ENCODE results near the gene DPH6.

DPH6 gene

GRCh38 chr15:35440265-35440664 is 105.7 kb downstream of the DPH6 start:
- Histone ChIP-seq H2BK12ac (ENCODE audit: low read length in 2 of 2) (no peak overlapping the region), H4K91ac (ENCODE audit: low read length) (no peak overlapping the region), H3K36me3 (ENCODE audit: control insufficient read depth in 1 of 2, insufficient read depth in 2 of 2, low read depth in 1 of 2, low read length in 2 of 2) (no peaks in the 10 kb centered on the region), H3K4me1 (ENCODE audit: control insufficient read depth, insufficient read depth, low read depth, low read length) (no peaks in the 10 kb centered on the region), H3K9ac (ENCODE audit: low read length) (no peak overlapping the region), H2BK120ac (ENCODE audit: low read depth, low read length) (no peak overlapping the region), H3K4me2 (ENCODE audit: low read length, poor library complexity, severe bottlenecking) (no peak overlapping the region), H3K79me1 (replicated peaks; ENCODE audit: low read length, poor library complexity, severe bottlenecking) (peaks cover 1% of the 10 kb centered on the region), H3K27ac (ENCODE audit: low read length, poor library complexity, severe bottlenecking) (no peak overlapping the region), H2BK5ac (ENCODE audit: low read depth, low read length, poor library complexity, severe bottlenecking) (no peak overlapping the region), H3K4ac (ENCODE audit: low read depth in 1 of 2, low read length in 2 of 2) (peak overlapping the region in 1 of 2 experiments; percentile 41), H3K9me3 (ENCODE audit: control insufficient read depth, low read length) (no peaks in the 10 kb centered on the region), H3K23ac (ENCODE audit: low read length in 2 of 2) (no peak overlapping the region), H3K4me3 (ENCODE audit: insufficient read depth in 1 of 2, low read depth in 1 of 2, low read length in 2 of 2) (no peak overlapping the region), H3K18ac (ENCODE audit: low read depth in 1 of 2, low read length in 2 of 2) (peak overlapping the region; percentile 55 to 57), H3K27me3 (ENCODE audit: control insufficient read depth in 1 of 2, insufficient read depth in 1 of 2, low read length in 2 of 2) (no peaks in the 10 kb centered on the region), H3K14ac (ENCODE audit: low read length in 2 of 2) (no peak overlapping the region), H2AFZ (ENCODE audit: low read depth, low read length) (no peak overlapping the region), H4K8ac (ENCODE audit: low read length) (no peak overlapping the region), H2BK15ac (ENCODE audit: low read depth, poor library complexity, severe bottlenecking) (no peak overlapping the region), H2AK5ac (ENCODE audit: low read length, severe bottlenecking) (no peak overlapping the region)
- 93% methylated on average over 3 of the region's 3 CpGs for WGBS
- no peak for DNase-seq

- no peak overlapping the region for H2BK120ac ChIP-seq (ENCODE audit: low read depth, low read length)
- peak overlapping the region; percentile 56 for H3K9ac ChIP-seq (ENCODE audit: low read length)
- H3K4ac ChIP-seq (ENCODE audit: low read depth in 1 of 2, low read length in 2 of 2): no peak overlapping the region
- no peaks in the 10 kb centered on the region for H3K27me3 ChIP-seq (ENCODE audit: control insufficient read depth in 1 of 2, insufficient read depth in 1 of 2, low read length in 2 of 2)
- H4K8ac ChIP-seq (ENCODE audit: low read length): no peak overlapping the region
- H3K4me3 ChIP-seq (ENCODE audit: insufficient read depth in 1 of 2, low read depth in 1 of 2, low read length in 2 of 2): no peak overlapping the region
- no peak overlapping the region for H2BK12ac ChIP-seq (ENCODE audit: low read length in 2 of 2)
- no peak overlapping the region for H3K23ac ChIP-seq (ENCODE audit: low read length in 2 of 2)
- H2BK15ac ChIP-seq (ENCODE audit: low read depth, poor library complexity, severe bottlenecking): no peak overlapping the region
- no peaks in the 10 kb centered on the region for H3K36me3 ChIP-seq (ENCODE audit: control insufficient read depth in 1 of 2, insufficient read depth in 2 of 2, low read depth in 1 of 2, low read length in 2 of 2)
- no peak overlapping the region for H2BK5ac ChIP-seq (ENCODE audit: low read depth, low read length, poor library complexity, severe bottlenecking)
- no peak overlapping the region for H3K14ac ChIP-seq (ENCODE audit: low read length in 2 of 2)
- peaks cover 2% of the 10 kb centered on the region for H3K79me1 ChIP-seq (replicated peaks; ENCODE audit: low read length, poor library complexity, severe bottlenecking)
- H2AK5ac ChIP-seq (ENCODE audit: low read length, severe bottlenecking): no peak overlapping the region
- H3K9me3 ChIP-seq (ENCODE audit: control insufficient read depth, low read length): no peaks in the 10 kb centered on the region
- 65% methylated on average over 2 of the region's 2 CpGs for WGBS
- no peak overlapping the region for H4K91ac ChIP-seq (ENCODE audit: low read length)
- no peaks in the 10 kb centered on the region for H3K4me1 ChIP-seq (ENCODE audit: control insufficient read depth, insufficient read depth, low read depth, low read length)
- H3K27ac ChIP-seq (ENCODE audit: low read length, poor library complexity, severe bottlenecking): peak overlapping the region; percentile 54
- H3K4me2 ChIP-seq (ENCODE audit: low read length, poor library complexity, severe bottlenecking): no peak overlapping the region
- no peak overlapping the region for H3K18ac ChIP-seq (ENCODE audit: low read depth in 1 of 2, low read length in 2 of 2)
- DNase-seq: peak; percentile 70
- no peak overlapping the region for H2AFZ ChIP-seq (ENCODE audit: low read depth, low read length)
These were observed 106.7 kb downstream of the DPH6 start for GRCh38 chr15:35439291-35439690.

- no peak overlapping the region for H3K4me3 ChIP-seq (ENCODE audit: insufficient read depth in 1 of 2, low read depth in 1 of 2, low read length in 2 of 2)
- H3K27ac ChIP-seq (ENCODE audit: low read length, poor library complexity, severe bottlenecking): no peak overlapping the region
- WGBS: 88% methylated on average over 5 of the region's 5 CpGs
- H3K23ac ChIP-seq (ENCODE audit: low read length in 2 of 2): no peak overlapping the region
- peak; percentile 43 for DNase-seq
- H2BK5ac ChIP-seq (ENCODE audit: low read depth, low read length, poor library complexity, severe bottlenecking): no peak overlapping the region
- no peak overlapping the region for H2AK5ac ChIP-seq (ENCODE audit: low read length, severe bottlenecking)
- no peak overlapping the region for H3K9ac ChIP-seq (ENCODE audit: low read length)
- no peak overlapping the region for H2AFZ ChIP-seq (ENCODE audit: low read depth, low read length)
- H4K8ac ChIP-seq (ENCODE audit: low read length): peak overlapping the region; percentile 89
- no peaks in the 10 kb centered on the region for H3K4me1 ChIP-seq (ENCODE audit: control insufficient read depth, insufficient read depth, low read depth, low read length)
- H2BK12ac ChIP-seq (ENCODE audit: low read length in 2 of 2): peak overlapping the region; percentile 82 to 98
- no peak overlapping the region for H3K4me2 ChIP-seq (ENCODE audit: low read length, poor library complexity, severe bottlenecking)
- H3K27me3 ChIP-seq (ENCODE audit: control insufficient read depth in 1 of 2, insufficient read depth in 1 of 2, low read length in 2 of 2): no peaks in the 10 kb centered on the region
- no peaks in the 10 kb centered on the region for H3K36me3 ChIP-seq (ENCODE audit: control insufficient read depth in 1 of 2, insufficient read depth in 2 of 2, low read depth in 1 of 2, low read length in 2 of 2)
- H3K18ac ChIP-seq (ENCODE audit: low read depth in 1 of 2, low read length in 2 of 2): peak overlapping the region in 1 of 2 experiments; percentile 79
- no peak overlapping the region for H2BK15ac ChIP-seq (ENCODE audit: low read depth, poor library complexity, severe bottlenecking)
- H3K4ac ChIP-seq (ENCODE audit: low read depth in 1 of 2, low read length in 2 of 2): peak overlapping the region in 1 of 2 experiments; percentile 64
- H3K79me1 ChIP-seq (replicated peaks; ENCODE audit: low read length, poor library complexity, severe bottlenecking): peaks cover 2% of the 10 kb centered on the region
- peak overlapping the region; percentile 85 for H2BK120ac ChIP-seq (ENCODE audit: low read depth, low read length)
- no peaks in the 10 kb centered on the region for H3K9me3 ChIP-seq (ENCODE audit: control insufficient read depth, low read length)
- no peak overlapping the region for H4K91ac ChIP-seq (ENCODE audit: low read length)
- no peak overlapping the region for H3K14ac ChIP-seq (ENCODE audit: low read length in 2 of 2)
These were observed 108.8 kb downstream of the DPH6 start for GRCh38 chr15:35437157-35437556.

- Histone ChIP-seq H3K79me1 (replicated peaks; ENCODE audit: low read length, poor library complexity, severe bottlenecking) (peaks cover 2% of the 10 kb centered on the region), H3K23ac (ENCODE audit: low read length in 2 of 2) (no peak overlapping the region), H3K4ac (ENCODE audit: low read depth in 1 of 2, low read length in 2 of 2) (no peak overlapping the region), H3K4me1 (ENCODE audit: control insufficient read depth, insufficient read depth, low read depth, low read length) (no peaks in the 10 kb centered on the region), H3K14ac (ENCODE audit: low read length in 2 of 2) (no peak overlapping the region), H2AK5ac (ENCODE audit: low read length, severe bottlenecking) (no peak overlapping the region), H4K91ac (ENCODE audit: low read length) (no peak overlapping the region), H3K9me3 (ENCODE audit: control insufficient read depth, low read length) (no peaks in the 10 kb centered on the region), H3K18ac (ENCODE audit: low read depth in 1 of 2, low read length in 2 of 2) (peak overlapping the region in 1 of 2 experiments; percentile 79), H2BK15ac (ENCODE audit: low read depth, poor library complexity, severe bottlenecking) (no peak overlapping the region), H3K9ac (ENCODE audit: low read length) (no peak overlapping the region), H2BK5ac (ENCODE audit: low read depth, low read length, poor library complexity, severe bottlenecking) (no peak overlapping the region), H2AFZ (ENCODE audit: low read depth, low read length) (no peak overlapping the region), H3K27me3 (ENCODE audit: control insufficient read depth in 1 of 2, insufficient read depth in 1 of 2, low read length in 2 of 2) (no peaks in the 10 kb centered on the region), H3K36me3 (ENCODE audit: control insufficient read depth in 1 of 2, insufficient read depth in 2 of 2, low read depth in 1 of 2, low read length in 2 of 2) (no peaks in the 10 kb centered on the region), H2BK12ac (ENCODE audit: low read length in 2 of 2) (no peak overlapping the region), H3K4me3 (ENCODE audit: insufficient read depth in 1 of 2, low read depth in 1 of 2, low read length in 2 of 2) (no peak overlapping the region), H4K8ac (ENCODE audit: low read length) (no peak overlapping the region), H2BK120ac (ENCODE audit: low read depth, low read length) (no peak overlapping the region), H3K4me2 (ENCODE audit: low read length, poor library complexity, severe bottlenecking) (no peak overlapping the region), H3K27ac (ENCODE audit: low read length, poor library complexity, severe bottlenecking) (no peak overlapping the region)
- 98% methylated on average over 3 of the region's 4 CpGs for WGBS
- no peak for DNase-seq
These were observed 109.5 kb downstream of the DPH6 start for GRCh38 chr15:35436422-35436821.
